Loucy (cell line): ENCODE results near the gene NUB1.

ENCODE experiments used
- H2AFZ ChIP-seq: fragments of 200-600 bp; sonication (generic); 2 replicates; pipeline ENCODE4 v1.6.0; 2016; ENCODE audit warnings: antibody characterized with exemption, mild to moderate bottlenecking, low read length, moderate library complexity
- H3F3A ChIP-seq: fragments of 200-600 bp; 2 replicates; pipeline ENCODE4 v1.6.0; 2016; ENCODE audit warnings: antibody characterized with exemption, low read depth, mild to moderate bottlenecking
- H3K27me3 ChIP-seq: fragments of 200-600 bp; sonication (generic); 2 replicates; pipeline ENCODE4 v1.6.1; 2014; ENCODE audit warnings: low read length, mild to moderate bottlenecking; ENCODE audit not compliant: insufficient read depth, poor library complexity, severe bottlenecking
- H3K36me3 ChIP-seq: fragments of 200-600 bp; sonication (generic); 2 replicates; pipeline ENCODE4 v1.6.1; 2016; ENCODE audit warnings: low read length; ENCODE audit not compliant: insufficient read depth
- H3K4me1 ChIP-seq: fragments of 200-600 bp; sonication (generic); 2 replicates; pipeline ENCODE4 v1.5.1; 2014; ENCODE audit warnings: low read length, mild to moderate bottlenecking; ENCODE audit not compliant: insufficient read depth, poor library complexity, severe bottlenecking
- H3K4me2 ChIP-seq: fragments of 200-600 bp; sonication (generic); 2 replicates; pipeline ENCODE4 v1.6.0; 2014; ENCODE audit warnings: antibody characterized with exemption, low read length, low read depth, mild to moderate bottlenecking; ENCODE audit not compliant: poor library complexity, severe bottlenecking
- H3K4me3 ChIP-seq: fragments of 200-600 bp; sonication (generic); 2 replicates; pipeline ENCODE4 v1.5.1; 2014; ENCODE audit warnings: low read length, mild to moderate bottlenecking, mixed read lengths; ENCODE audit not compliant: poor library complexity, severe bottlenecking
- H3K79me2 ChIP-seq: fragments of 200-600 bp; sonication (generic); 2 replicates; pipeline ENCODE4 v1.6.1; 2014; ENCODE audit warnings: low read length; ENCODE audit not compliant: insufficient read depth
- H3K9ac ChIP-seq: fragments of 200-600 bp; sonication (generic); 2 replicates; pipeline ENCODE4 v1.6.0; 2014; ENCODE audit warnings: mild to moderate bottlenecking, low read depth, low read length, moderate library complexity; ENCODE audit not compliant: poor library complexity, severe bottlenecking
- H3K9me2 ChIP-seq: fragments of 200-600 bp; sonication (generic); replicated peaks from 2 replicates; pipeline ENCODE4 v1.6.1; 2016; ENCODE audit warnings: low read depth, low read length, mixed read lengths
- H3K9me3 ChIP-seq: fragments of 200-600 bp; sonication (generic); 2 replicates; pipeline ENCODE4 v1.6.1; 2014; ENCODE audit warnings: mild to moderate bottlenecking, antibody characterized with exemption, low read length, low read depth; ENCODE audit not compliant: insufficient read depth
- H4K20me1 ChIP-seq: fragments of 200-600 bp; sonication (generic); 2 replicates; pipeline ENCODE4 v1.6.0; 2014; ENCODE audit warnings: antibody characterized with exemption, low read length, mild to moderate bottlenecking; ENCODE audit not compliant: insufficient read depth, poor library complexity, severe bottlenecking
- EZH2phosphoT487 ChIP-seq: fragments of 200-600 bp; IDR thresholded peaks from 2 replicates; pipeline ENCODE4 v1.6.1; 2018; ENCODE audit warnings: antibody characterized with exemption, mild to moderate bottlenecking, moderate library complexity, borderline replicate concordance
- TF ChIP-seq, protein P1 (sequence below): fragments of 200-600 bp; sonication (generic); conservative IDR thresholded peaks from 2 replicates; pipeline ENCODE4 v1.5.1; 2014; ENCODE audit warnings: mild to moderate bottlenecking, antibody characterized with exemption, low read length

Gene NUB1

DNA sequence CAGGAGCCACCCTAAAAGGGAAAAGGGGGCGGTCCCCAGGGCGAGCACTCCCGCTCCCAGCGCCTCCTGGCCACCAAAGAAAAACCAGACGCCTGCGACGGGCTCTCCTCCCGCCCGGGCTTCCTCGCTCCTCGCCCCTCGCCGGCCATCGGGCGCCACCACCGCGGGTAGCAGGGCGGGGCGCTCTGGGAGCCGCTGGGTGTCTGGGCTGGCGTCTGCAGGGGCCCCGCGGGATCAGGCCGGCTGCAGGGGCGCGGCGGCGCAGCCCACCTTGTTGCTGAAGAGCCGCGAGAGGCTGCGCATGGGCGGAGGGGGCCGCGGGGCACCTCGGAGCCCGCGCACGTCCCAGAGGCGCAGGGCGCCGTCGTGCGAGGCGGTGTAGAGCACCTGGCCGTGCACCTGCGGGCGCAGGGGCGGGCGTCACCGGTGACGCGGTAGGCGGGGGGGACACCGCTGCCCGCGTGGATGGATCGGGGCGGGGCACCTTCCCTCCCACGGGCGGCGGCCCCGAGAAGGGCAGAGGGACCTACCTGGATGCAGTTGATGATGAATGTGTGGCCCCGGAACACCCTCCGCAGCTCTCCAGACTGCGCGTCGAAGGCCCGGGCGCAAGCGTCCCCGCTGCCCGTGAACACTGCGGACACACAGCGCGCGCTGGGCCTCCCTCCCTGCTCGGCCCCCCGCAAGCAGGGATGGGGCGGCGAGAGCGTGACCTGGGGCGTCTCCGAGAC, 39.9 kb downstream of the NUB1 start:
- H3K27me3 ChIP-seq, result no peaks in the 10 kb centered on the region
- H3K9me2 ChIP-seq, result no peaks in the 10 kb centered on the region
- H3K79me2 ChIP-seq, result no peaks in the 10 kb centered on the region
- H3K36me3 ChIP-seq, result peaks cover 23% of the 10 kb centered on the region; the same call in 1 of the 2 replicates
- TF ChIP-seq, protein P1, sequence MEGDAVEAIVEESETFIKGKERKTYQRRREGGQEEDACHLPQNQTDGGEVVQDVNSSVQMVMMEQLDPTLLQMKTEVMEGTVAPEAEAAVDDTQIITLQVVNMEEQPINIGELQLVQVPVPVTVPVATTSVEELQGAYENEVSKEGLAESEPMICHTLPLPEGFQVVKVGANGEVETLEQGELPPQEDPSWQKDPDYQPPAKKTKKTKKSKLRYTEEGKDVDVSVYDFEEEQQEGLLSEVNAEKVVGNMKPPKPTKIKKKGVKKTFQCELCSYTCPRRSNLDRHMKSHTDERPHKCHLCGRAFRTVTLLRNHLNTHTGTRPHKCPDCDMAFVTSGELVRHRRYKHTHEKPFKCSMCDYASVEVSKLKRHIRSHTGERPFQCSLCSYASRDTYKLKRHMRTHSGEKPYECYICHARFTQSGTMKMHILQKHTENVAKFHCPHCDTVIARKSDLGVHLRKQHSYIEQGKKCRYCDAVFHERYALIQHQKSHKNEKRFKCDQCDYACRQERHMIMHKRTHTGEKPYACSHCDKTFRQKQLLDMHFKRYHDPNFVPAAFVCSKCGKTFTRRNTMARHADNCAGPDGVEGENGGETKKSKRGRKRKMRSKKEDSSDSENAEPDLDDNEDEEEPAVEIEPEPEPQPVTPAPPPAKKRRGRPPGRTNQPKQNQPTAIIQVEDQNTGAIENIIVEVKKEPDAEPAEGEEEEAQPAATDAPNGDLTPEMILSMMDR, result no peak
- TF ChIP-seq EZH2phosphoT487, result no peak
- no peaks in the 10 kb centered on the region for H3F3A ChIP-seq
- no peak overlapping the region for H3K9ac ChIP-seq
- H4K20me1 ChIP-seq, result no peaks in the 10 kb centered on the region
- no peaks in the 10 kb centered on the region for H3K4me1 ChIP-seq
- no peak overlapping the region for H2AFZ ChIP-seq
- no peak overlapping the region for H3K4me2 ChIP-seq
- no peaks in the 10 kb centered on the region for H3K9me3 ChIP-seq
- no peak overlapping the region for H3K4me3 ChIP-seq

DNA sequence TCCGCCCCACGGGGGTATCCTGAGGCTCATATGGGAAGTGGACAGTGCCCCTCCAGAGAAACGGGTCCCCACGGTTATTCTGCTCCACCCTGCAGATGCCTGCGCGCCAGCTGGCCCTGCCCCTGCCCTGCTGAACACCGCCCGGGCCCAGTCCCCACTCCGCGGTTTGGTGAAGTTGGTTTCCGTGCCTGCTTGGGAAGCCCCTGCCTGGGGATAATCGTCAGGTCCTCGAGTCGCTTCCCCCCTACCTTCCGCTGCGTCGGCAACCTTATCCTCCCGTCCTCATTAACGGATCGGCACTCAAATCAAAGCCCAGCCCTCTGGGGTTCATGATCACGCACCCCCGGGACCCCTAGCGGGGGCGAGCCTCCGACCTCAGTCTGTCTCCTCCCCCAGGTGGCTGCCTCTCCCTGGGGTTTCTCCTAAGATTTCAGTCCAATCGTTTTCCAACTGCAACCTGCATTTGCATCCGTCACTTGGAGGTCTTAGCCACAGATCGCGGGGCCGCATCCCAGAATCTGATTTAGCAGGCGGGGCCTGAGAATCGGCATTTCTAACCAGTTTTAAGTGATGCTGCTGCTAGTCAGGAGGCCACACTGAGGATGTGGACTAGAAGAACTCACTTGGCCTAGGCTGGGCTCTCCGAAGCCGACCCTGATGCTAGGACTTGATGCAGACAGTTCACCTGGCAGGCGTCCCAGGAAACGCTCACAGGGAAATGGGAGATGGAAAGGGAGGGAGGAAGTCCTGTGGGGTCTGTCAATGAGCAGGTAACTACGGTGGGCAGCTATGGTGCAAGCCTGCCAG, 40.7 kb downstream of the NUB1 start:
- TF ChIP-seq, protein P1, result no peak
- TF ChIP-seq EZH2phosphoT487, result no peak
- no peaks in the 10 kb centered on the region for H3K27me3 ChIP-seq
- no peaks in the 10 kb centered on the region for H3K9me3 ChIP-seq
- no peaks in the 10 kb centered on the region for H3F3A ChIP-seq
- no peaks in the 10 kb centered on the region for H3K4me1 ChIP-seq
- H3K4me3 ChIP-seq, result no peak overlapping the region
- no peak overlapping the region for H3K4me2 ChIP-seq
- H3K9me2 ChIP-seq, result no peaks in the 10 kb centered on the region
- no peaks in the 10 kb centered on the region for H4K20me1 ChIP-seq
- H3K9ac ChIP-seq, result no peak overlapping the region
- no peaks in the 10 kb centered on the region for H3K79me2 ChIP-seq
- H2AFZ ChIP-seq, result no peak overlapping the region
- H3K36me3 ChIP-seq, result peaks cover 15% of the 10 kb centered on the region; the same call in 1 of the 2 replicates

DNA sequence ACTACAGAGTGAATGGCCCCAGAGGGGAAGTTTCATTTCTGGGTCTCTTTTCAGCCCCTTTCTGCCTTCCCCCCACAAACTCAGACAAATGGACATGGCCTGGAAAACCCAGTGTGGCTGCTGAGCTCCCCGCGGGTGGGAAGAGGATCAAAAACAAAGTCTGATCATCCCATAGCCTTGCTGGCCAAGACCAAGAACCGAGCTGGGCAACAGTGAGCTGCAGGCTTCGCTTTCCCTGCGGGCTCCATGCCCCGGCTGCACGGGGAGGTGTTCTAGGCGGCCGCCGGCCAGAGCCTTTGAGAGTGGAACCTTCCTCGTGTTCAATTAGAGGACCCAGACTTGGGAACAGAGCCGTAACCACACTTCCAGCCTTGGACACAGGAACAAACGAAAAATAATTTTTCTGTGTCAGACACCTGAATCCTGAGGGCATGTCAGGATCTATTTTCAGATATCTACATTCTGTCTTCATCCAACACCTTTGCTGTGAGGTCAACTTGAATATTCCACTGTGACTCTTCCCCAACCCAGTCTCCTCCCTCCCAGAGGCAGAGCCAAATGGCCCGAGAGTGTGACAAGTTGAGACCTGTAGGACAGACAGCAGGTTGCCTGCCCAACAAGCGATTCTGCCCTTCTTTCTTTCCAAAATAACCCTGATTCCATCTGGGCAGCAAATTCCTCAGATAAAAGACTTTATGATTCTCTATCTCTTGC, 42.2 kb downstream of the NUB1 start:
- H3K9ac ChIP-seq, result no peak overlapping the region
- no peaks in the 10 kb centered on the region for H3K27me3 ChIP-seq
- H3K4me2 ChIP-seq, result no peak overlapping the region
- no peaks in the 10 kb centered on the region for H3K9me2 ChIP-seq
- H4K20me1 ChIP-seq, result no peaks in the 10 kb centered on the region
- H3K36me3 ChIP-seq, result peaks cover 1% of the 10 kb centered on the region; the same call in 1 of the 2 replicates
- no peaks in the 10 kb centered on the region for H3K79me2 ChIP-seq
- no peaks in the 10 kb centered on the region for H3K4me1 ChIP-seq
- H3F3A ChIP-seq, result no peaks in the 10 kb centered on the region
- no peaks in the 10 kb centered on the region for H3K9me3 ChIP-seq
- TF ChIP-seq, protein P1, result no peak
- TF ChIP-seq EZH2phosphoT487, result no peak
- no peak overlapping the region for H3K4me3 ChIP-seq
- no peak overlapping the region for H2AFZ ChIP-seq
